Daoy (cell line): Measurements from ENCODE around the gene SLC26A3. TPM values are rescaled to one million over a fixed set of nuclear protein-coding genes. Genes with fewer than 3 reads are reported as not detected.
"Not testable (repeated sequence)": the region's sequence is repeated elsewhere in the genome, so short reads cannot be mapped to it uniquely, and the experiment has no call there.

ENCODE experiments used
- DNase-seq: peaks from one replicate; pipeline ENCODE4 v3.0.0-alpha.2; 2015; ENCODE audit warnings: low read depth
- total RNA-seq: library from RNA; depleted of rRNA; stranded (reverse); fragments of >200 nt; shearing (Covaris generic); gene quantifications from 2 replicates; pipeline ENCODE4 v1.2.3, GENCODE V29; 2014; rRNA removed

SLC26A3 gene
- not detected in 2 replicates for total RNA-seq

- no peak for DNase-seq
Observed at GRCh38 chr7:107803009-107803610, at the start of gene SLC26A3. Gene SLC26A3, minus strand, starts transcription at chr7:107803223. Its CDS starts 8,714 bp downstream, at chr7:107794509.

- DNase-seq: no peak
Observed at GRCh38 chr7:107850643-107851042, 47.6 kb upstream of the SLC26A3 start.

- no peak for DNase-seq
Observed at GRCh38 chr7:107850216-107850615, 47.2 kb upstream of the SLC26A3 start.

- DNase-seq: not testable (repeated sequence)
Observed at GRCh38 chr7:107848211-107848610, 45.2 kb upstream of the SLC26A3 start.

- DNase-seq: not testable (repeated sequence)
Observed at GRCh38 chr7:107847836-107848175, 44.8 kb upstream of the SLC26A3 start.

GRCh38 chr7:107847168-107847835, 44.3 kb upstream of the SLC26A3 start:
- no peak for DNase-seq

GRCh38 chr7:107846324-107846723, 43.3 kb upstream of the SLC26A3 start:
- no peak for DNase-seq

- DNase-seq: no peak
Observed at GRCh38 chr7:107843184-107843583, 40.2 kb upstream of the SLC26A3 start.

GRCh38 chr7:107842213-107842612, 39.2 kb upstream of the SLC26A3 start:
- DNase-seq: no peak

- no peak for DNase-seq
Observed at GRCh38 chr7:107838816-107839565, 36.0 kb upstream of the SLC26A3 start.

GRCh38 chr7:107838024-107838601, 35.1 kb upstream of the SLC26A3 start:
- no peak for DNase-seq

- no peak for DNase-seq
Observed at GRCh38 chr7:107837145-107837512, 34.1 kb upstream of the SLC26A3 start.

- DNase-seq: peak; percentile 35
Observed at GRCh38 chr7:107836237-107837144, 33.5 kb upstream of the SLC26A3 start.

GRCh38 chr7:107834401-107834800, 31.4 kb upstream of the SLC26A3 start:
- no peak for DNase-seq

GRCh38 chr7:107833684-107834106, 30.7 kb upstream of the SLC26A3 start:
- no peak for DNase-seq

GRCh38 chr7:107830420-107830819, 27.4 kb upstream of the SLC26A3 start:
- DNase-seq: no peak

- no peak for DNase-seq
Observed at GRCh38 chr7:107828540-107828939, 25.5 kb upstream of the SLC26A3 start.

- DNase-seq: no peak
Observed at GRCh38 chr7:107827501-107827900, 24.5 kb upstream of the SLC26A3 start.

GRCh38 chr7:107826451-107826850, 23.4 kb upstream of the SLC26A3 start:
- no peak for DNase-seq

- DNase-seq: no peak
Observed at GRCh38 chr7:107824858-107825257, 21.8 kb upstream of the SLC26A3 start.

- DNase-seq: no peak
Observed at GRCh38 chr7:107818622-107819021, 15.6 kb upstream of the SLC26A3 start.
